ENCODE data around the gene TPRG1L. TPM values are rescaled to one million over a fixed set of nuclear protein-coding genes. Genes with fewer than 3 reads are reported as not detected.

TPRG1L gene
- total RNA-seq, 1 experiment from 2014 or later = 21.9 TPM

DNA sequence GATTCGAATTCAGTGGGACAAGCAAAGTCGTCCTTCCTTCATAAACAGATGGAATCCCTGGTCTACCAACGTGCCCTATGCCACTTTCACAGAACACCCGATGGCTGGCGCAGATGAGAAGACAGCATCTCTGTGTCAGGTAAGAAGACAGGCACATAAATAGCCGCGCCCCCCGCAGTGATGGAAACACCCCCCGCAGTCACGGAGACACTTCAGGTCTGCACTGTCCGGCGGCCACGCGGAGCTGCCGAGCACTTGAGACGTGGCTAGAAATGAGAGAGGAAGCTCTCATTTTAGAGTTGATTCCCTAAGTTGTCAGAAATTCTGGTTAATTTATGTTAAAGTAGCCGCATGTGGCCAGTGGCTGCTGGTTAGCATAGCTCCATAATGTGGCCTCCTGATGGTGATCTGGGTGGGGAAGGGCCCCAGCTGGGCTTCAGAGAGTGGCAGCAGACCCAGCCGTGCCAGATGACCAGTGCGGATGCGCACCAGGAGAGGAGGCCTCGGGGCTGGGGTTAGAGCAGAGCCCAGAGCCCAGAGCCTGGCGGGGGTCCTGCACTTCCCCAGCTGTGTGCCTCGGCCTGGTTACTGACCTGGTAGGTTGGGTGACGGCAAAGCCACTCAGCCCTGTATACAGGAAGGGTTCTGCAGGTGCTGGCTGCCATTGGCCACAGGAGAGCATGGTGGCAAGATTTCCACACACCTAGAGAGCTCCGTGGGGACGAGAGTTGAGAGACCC is 2.9 kb downstream of the TPRG1L start:
- TF ChIP-seq, protein P1, sequence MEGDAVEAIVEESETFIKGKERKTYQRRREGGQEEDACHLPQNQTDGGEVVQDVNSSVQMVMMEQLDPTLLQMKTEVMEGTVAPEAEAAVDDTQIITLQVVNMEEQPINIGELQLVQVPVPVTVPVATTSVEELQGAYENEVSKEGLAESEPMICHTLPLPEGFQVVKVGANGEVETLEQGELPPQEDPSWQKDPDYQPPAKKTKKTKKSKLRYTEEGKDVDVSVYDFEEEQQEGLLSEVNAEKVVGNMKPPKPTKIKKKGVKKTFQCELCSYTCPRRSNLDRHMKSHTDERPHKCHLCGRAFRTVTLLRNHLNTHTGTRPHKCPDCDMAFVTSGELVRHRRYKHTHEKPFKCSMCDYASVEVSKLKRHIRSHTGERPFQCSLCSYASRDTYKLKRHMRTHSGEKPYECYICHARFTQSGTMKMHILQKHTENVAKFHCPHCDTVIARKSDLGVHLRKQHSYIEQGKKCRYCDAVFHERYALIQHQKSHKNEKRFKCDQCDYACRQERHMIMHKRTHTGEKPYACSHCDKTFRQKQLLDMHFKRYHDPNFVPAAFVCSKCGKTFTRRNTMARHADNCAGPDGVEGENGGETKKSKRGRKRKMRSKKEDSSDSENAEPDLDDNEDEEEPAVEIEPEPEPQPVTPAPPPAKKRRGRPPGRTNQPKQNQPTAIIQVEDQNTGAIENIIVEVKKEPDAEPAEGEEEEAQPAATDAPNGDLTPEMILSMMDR (IDR thresholded peaks at IDR 0.05; ENCODE audit: unreplicated experiment) = no peak
- intact Hi-C loops (cut with micrococcal nuclease) = no loop called here
- no peaks in the 10 kb centered on the region for H3K9me3 Mint-ChIP-seq (ENCODE audit: unreplicated experiment)
- no peak overlapping the region for H3K27ac Mint-ChIP-seq (ENCODE audit: low read depth, unreplicated experiment)
- no peak for DNase-seq (ENCODE audit: unreplicated experiment)
- no peak overlapping the region for H3K4me3 Mint-ChIP-seq (ENCODE audit: unreplicated experiment)
- H3K4me1 Mint-ChIP-seq (ENCODE audit: insufficient read depth, unreplicated experiment) = peaks cover 23% of the 10 kb centered on the region
- ChIA-PET POLR2A (no interaction called here), CTCF (interaction anchor here (1.0 to 1.5 kb wide), 3 partner anchors 10 to 175 kb away, joined by 3 to 4 read pairs (median 4); no protein-coding TSS in a partner anchor)
- H3K36me3 Mint-ChIP-seq (ENCODE audit: insufficient read depth, unreplicated experiment) = peaks cover 49% of the 10 kb centered on the region
- BruUV-seq (replicated peaks) = no TSS peak
- H3K27me3 Mint-ChIP-seq (ENCODE audit: insufficient read depth, unreplicated experiment) = no peaks in the 10 kb centered on the region

DNA sequence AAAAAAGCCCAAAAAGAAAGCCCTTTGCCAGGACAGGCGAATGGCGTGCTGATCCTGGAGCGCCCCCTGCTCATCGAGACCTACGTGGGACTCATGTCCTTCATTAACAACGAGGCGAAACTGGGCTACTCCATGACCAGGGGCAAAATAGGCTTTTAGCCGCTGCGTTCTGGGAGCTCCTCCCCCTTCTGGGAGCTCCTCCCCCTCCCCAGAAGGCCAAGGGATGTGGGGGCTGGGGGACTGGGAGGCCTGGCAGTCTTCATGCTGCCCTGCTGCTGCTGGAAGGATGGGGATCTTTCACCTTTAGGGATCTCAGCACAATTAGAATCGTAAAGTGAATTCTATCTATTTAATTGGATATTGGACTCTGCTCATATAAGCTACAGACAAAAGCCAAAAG is 3.6 kb downstream of the TPRG1L start:
- Mint-ChIP-seq H3K4me3 (ENCODE audit: unreplicated experiment) (no peak overlapping the region), H3K27me3 (ENCODE audit: insufficient read depth, unreplicated experiment) (no peaks in the 10 kb centered on the region), H3K27ac (ENCODE audit: low read depth, unreplicated experiment) (no peak overlapping the region), H3K9me3 (ENCODE audit: unreplicated experiment) (no peaks in the 10 kb centered on the region), H3K4me1 (ENCODE audit: insufficient read depth, unreplicated experiment) (peaks cover 16% of the 10 kb centered on the region), H3K36me3 (ENCODE audit: insufficient read depth, unreplicated experiment) (peaks cover 53% of the 10 kb centered on the region)
- POLR2A ChIA-PET = interaction anchor here (0.6 to 1.3 kb wide), 3 partner anchors 12 to 22 kb away, joined by 3 to 4 read pairs (median 3); partner anchors contain the start of gene WRAP73
- no TSS peak for BruUV-seq (replicated peaks)
- DNase-seq (ENCODE audit: unreplicated experiment) = no peak
- TF ChIP-seq, protein P1 (IDR thresholded peaks at IDR 0.05; ENCODE audit: unreplicated experiment) = no peak
- CTCF ChIA-PET = interaction anchor here (0.6 to 1.5 kb wide), 4 partner anchors 9 to 167 kb away, joined by 3 to 5 read pairs (median 4); no protein-coding TSS in a partner anchor
- intact Hi-C loops (cut with micrococcal nuclease) = no loop called here

DNA sequence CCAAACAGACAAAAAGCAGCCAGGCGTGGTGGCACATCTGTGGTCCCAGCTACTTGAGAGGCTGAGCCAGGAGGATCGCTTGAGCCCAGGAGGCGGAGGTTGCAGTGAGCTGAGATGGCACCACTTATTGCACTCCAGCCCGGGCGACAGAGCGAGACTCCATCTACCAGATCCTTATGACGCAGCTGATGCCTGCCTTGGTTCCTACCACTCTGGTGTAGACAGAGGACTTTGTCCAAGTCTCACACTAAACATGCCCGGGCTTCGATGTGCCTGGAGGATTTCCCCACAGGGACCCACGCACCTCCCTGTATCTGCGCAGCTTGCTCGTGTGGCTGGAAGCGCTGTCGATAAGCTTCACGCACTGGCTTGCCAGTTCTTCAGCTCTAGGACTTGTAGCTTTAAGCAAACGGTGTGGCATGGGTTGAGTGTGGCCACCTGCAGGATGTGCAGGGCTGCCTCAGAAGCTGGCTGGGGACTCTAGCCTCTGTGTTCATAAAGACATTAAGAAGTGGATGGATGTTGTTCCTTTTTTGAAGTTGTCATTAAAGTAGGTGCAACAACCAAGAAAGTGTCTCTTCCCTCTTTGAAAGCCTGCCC is 4.8 kb downstream of the TPRG1L start:
- peaks cover 8% of the 10 kb centered on the region for H3K4me1 Mint-ChIP-seq (ENCODE audit: insufficient read depth, unreplicated experiment)
- no peaks in the 10 kb centered on the region for H3K27me3 Mint-ChIP-seq (ENCODE audit: insufficient read depth, unreplicated experiment)

More for the DNA sequence above, 4.8 kb downstream of the TPRG1L start:
- ChIA-PET POLR2A (interaction anchor here (1.0 to 1.3 kb wide), 2 partner anchors 19 to 20 kb away, joined by 3 to 4 read pairs; partner anchors contain the start of gene WRAP73), CTCF (interaction anchor here (0.6 to 1.3 kb wide), 3 partner anchors 68 to 177 kb away, joined by 3 to 5 read pairs (median 5); no protein-coding TSS in a partner anchor)
- Mint-ChIP-seq H3K27ac (ENCODE audit: low read depth, unreplicated experiment) (no peak overlapping the region), H3K9me3 (ENCODE audit: unreplicated experiment) (no peaks in the 10 kb centered on the region), H3K36me3 (ENCODE audit: insufficient read depth, unreplicated experiment) (peaks cover 48% of the 10 kb centered on the region), H3K4me3 (ENCODE audit: unreplicated experiment) (no peak overlapping the region)
- DNase-seq (ENCODE audit: unreplicated experiment) = no peak
- TF ChIP-seq, protein P1 (IDR thresholded peaks at IDR 0.05; ENCODE audit: unreplicated experiment) = no peak
- intact Hi-C loops (cut with micrococcal nuclease) = no loop called here
- TSS peak; percentile 41 for BruUV-seq (replicated peaks)

Measured in MCF 10A (cell line).